Naive B cell (primary cell): ENCODE measurements around the gene SEMA6D. TPM values are rescaled to one million over a fixed set of nuclear protein-coding genes. Genes with fewer than 3 reads are reported as not detected.
"Not testable (repeated sequence)": the region's sequence is repeated elsewhere in the genome, so short reads cannot be mapped to it uniquely, and the experiment has no call there.

Source experiments
- ATAC-seq, 2 donors: fragments of 150-1000 bp; cut with Tn5 transposase; 2 replicates each; pipeline ENCODE4 v1.10.0; 2021; ENCODE audit warnings: low read depth in 2 of 2, mild to moderate bottlenecking in 2 of 2, moderate library complexity in 2 of 2
- DNase-seq: peaks from one replicate; pipeline ENCODE4 v3.0.0; 2022
- H3K27ac Mint-ChIP-seq, 6 donors: one replicate each; pipeline ENCODE4 v1.8.0; 2020 to 2022; ENCODE audit warnings: mild to moderate bottlenecking in 6 of 6, mixed read lengths in 6 of 6, moderate library complexity in 5 of 6, inconsistent platforms in 2 of 6
- H3K27me3 Mint-ChIP-seq, 3 donors: one replicate each; pipeline ENCODE4 v1.8.0; 2021 to 2022; ENCODE audit warnings: mixed read lengths in 3 of 3, mild to moderate bottlenecking in 1 of 3
- H3K36me3 Mint-ChIP-seq, 2 donors: one replicate each; pipeline ENCODE4 v1.8.0; 2020 to 2022; ENCODE audit warnings: mixed read lengths in 2 of 2, inconsistent platforms in 1 of 2, mild to moderate bottlenecking in 1 of 2
- H3K4me1 Mint-ChIP-seq, 3 donors: one replicate each; pipeline ENCODE4 v1.8.0; 2020 to 2022; ENCODE audit warnings: mixed read lengths in 3 of 3, inconsistent platforms in 1 of 3, mild to moderate bottlenecking in 1 of 3, moderate library complexity in 1 of 3
- H3K4me3 Mint-ChIP-seq, 8 donors: one replicate each; pipeline ENCODE4 v1.8.0; 2020 to 2022; ENCODE audit warnings: mild to moderate bottlenecking in 8 of 8, mixed read lengths in 8 of 8, moderate library complexity in 8 of 8, inconsistent platforms in 2 of 8
- H3K9me3 Mint-ChIP-seq, 7 donors: one replicate each; pipeline ENCODE4 v1.8.0; 2020 to 2022; ENCODE audit warnings: mixed read lengths in 7 of 7, mild to moderate bottlenecking in 5 of 7, inconsistent platforms in 2 of 7, moderate library complexity in 1 of 7
- polyA plus RNA-seq, 6 donors: library from polyadenylated mRNA; unstranded; fragments of 300-500 nt; fragmentation: Illumina TruSeq; gene quantifications; one replicate each; pipeline ENCODE4 v1.2.3, GENCODE V29; 2021; ENCODE audit warnings: low read depth in 6 of 6

SEMA6D gene
- polyA plus RNA-seq, 6 donors from 2014 or later: not detected

- Mint-ChIP-seq H3K9me3 (no peaks in the 10 kb centered on the region), H3K27ac (no peak overlapping the region), H3K4me3 (no peak overlapping the region), H3K27me3 (peaks cover 19 to 47% (median 34%) of the 10 kb centered on the region in 3 donors), H3K36me3 (no peaks in the 10 kb centered on the region), H3K4me1 (no peaks in the 10 kb centered on the region)
- ATAC-seq (no peak), DNase-seq (no peak)
Observed at GRCh38 chr15:47725051-47725450, 7.7 kb downstream of the SEMA6D start.

GRCh38 chr15:47725906-47726305 is 8.6 kb downstream of the SEMA6D start:
- DNase-seq: no peak
- H3K27me3 Mint-ChIP-seq: peaks cover 14 to 41% (median 29%) of the 10 kb centered on the region in 3 donors
- no peaks in the 10 kb centered on the region for H3K4me1 Mint-ChIP-seq
- H3K9me3 Mint-ChIP-seq: no peaks in the 10 kb centered on the region
- H3K36me3 Mint-ChIP-seq: no peaks in the 10 kb centered on the region
- H3K27ac Mint-ChIP-seq: no peak overlapping the region
- H3K4me3 Mint-ChIP-seq: no peak overlapping the region
- no peak for ATAC-seq

- Mint-ChIP-seq H3K4me1 (no peaks in the 10 kb centered on the region), H3K27me3 (peaks cover 11 to 39% (median 29%) of the 10 kb centered on the region in 3 donors), H3K27ac (peak overlapping the region in 1 of 6 donors; percentile 60), H3K4me3 (no peak overlapping the region), H3K36me3 (no peaks in the 10 kb centered on the region), H3K9me3 (no peaks in the 10 kb centered on the region)
- no peak for DNase-seq
- ATAC-seq: no peak
Observed at GRCh38 chr15:47726399-47726823, 9.1 kb downstream of the SEMA6D start.

GRCh38 chr15:47727137-47727536 is 9.8 kb downstream of the SEMA6D start:
- ATAC-seq (no peak), DNase-seq (no peak)

GRCh38 chr15:47727676-47728075 is 10.4 kb downstream of the SEMA6D start:
- Mint-ChIP-seq H3K9me3 (peaks cover 0 to under 1% (median 0%) of the 10 kb centered on the region in 7 donors), H3K4me3 (no peak overlapping the region), H3K27ac (no peak overlapping the region), H3K36me3 (no peaks in the 10 kb centered on the region), H3K4me1 (no peaks in the 10 kb centered on the region), H3K27me3 (peaks cover 5 to 26% (median 16%) of the 10 kb centered on the region in 3 donors)
- no peak for DNase-seq
- ATAC-seq: no peak

More at GRCh38 chr15:47727137-47727536, 9.8 kb downstream of the SEMA6D start:
- Mint-ChIP-seq H3K4me3 (no peak overlapping the region), H3K9me3 (no peaks in the 10 kb centered on the region), H3K27me3 (peaks cover 5 to 32% (median 22%) of the 10 kb centered on the region in 3 donors), H3K27ac (no peak overlapping the region), H3K4me1 (no peaks in the 10 kb centered on the region), H3K36me3 (no peaks in the 10 kb centered on the region)

GRCh38 chr15:47728426-47728825 is 11.1 kb downstream of the SEMA6D start:
- ATAC-seq (no peak), DNase-seq (no peak)
- no peaks in the 10 kb centered on the region for H3K36me3 Mint-ChIP-seq
- H3K27ac Mint-ChIP-seq: no peak overlapping the region
- H3K27me3 Mint-ChIP-seq: peaks cover under 1 to 19% (median 9%) of the 10 kb centered on the region in 3 donors
- peaks cover 0 to 5% (median 0%) of the 10 kb centered on the region in 7 donors for H3K9me3 Mint-ChIP-seq
- H3K4me1 Mint-ChIP-seq: no peaks in the 10 kb centered on the region
- H3K4me3 Mint-ChIP-seq: no peak overlapping the region

- no peaks in the 10 kb centered on the region for H3K36me3 Mint-ChIP-seq
- peaks cover 0 to 5% (median 0%) of the 10 kb centered on the region in 7 donors for H3K9me3 Mint-ChIP-seq
- no peaks in the 10 kb centered on the region for H3K4me1 Mint-ChIP-seq
- no peak for ATAC-seq
- H3K4me3 Mint-ChIP-seq: no peak overlapping the region
- H3K27ac Mint-ChIP-seq: no peak overlapping the region
- H3K27me3 Mint-ChIP-seq: peaks cover 0 to 14% (median 6%) of the 10 kb centered on the region in 3 donors
- DNase-seq: no peak
Observed at GRCh38 chr15:47728886-47729285, 11.6 kb downstream of the SEMA6D start.

- H3K4me3 Mint-ChIP-seq: no peak overlapping the region
- H3K4me1 Mint-ChIP-seq: no peaks in the 10 kb centered on the region
- peaks cover 0 to 6% (median 0%) of the 10 kb centered on the region in 3 donors for H3K27me3 Mint-ChIP-seq
- H3K9me3 Mint-ChIP-seq: peaks cover 0 to 5% (median 0%) of the 10 kb centered on the region in 7 donors
- ATAC-seq: no peak
- no peak overlapping the region for H3K27ac Mint-ChIP-seq
- no peak for DNase-seq
- H3K36me3 Mint-ChIP-seq: no peaks in the 10 kb centered on the region
Observed at GRCh38 chr15:47731230-47731629, 13.9 kb downstream of the SEMA6D start.

- Mint-ChIP-seq H3K36me3 (no peaks in the 10 kb centered on the region), H3K4me3 (no peak overlapping the region), H3K9me3 (peaks cover 0 to 5% (median 0%) of the 10 kb centered on the region in 7 donors), H3K27me3 (peaks cover 0 to 6% (median 0%) of the 10 kb centered on the region in 3 donors), H3K4me1 (no peaks in the 10 kb centered on the region), H3K27ac (no peak overlapping the region)
- ATAC-seq: no peak
- DNase-seq: no peak
Observed at GRCh38 chr15:47732248-47732647, 14.9 kb downstream of the SEMA6D start.

- ATAC-seq (no peak), DNase-seq (no peak)
- Mint-ChIP-seq H3K9me3 (peaks cover 0 to 5% (median 0%) of the 10 kb centered on the region in 7 donors), H3K27me3 (peaks cover 2 to 8% (median 2%) of the 10 kb centered on the region in 3 donors), H3K4me3 (no peak overlapping the region), H3K27ac (no peak overlapping the region), H3K4me1 (no peaks in the 10 kb centered on the region), H3K36me3 (no peaks in the 10 kb centered on the region)
Observed at GRCh38 chr15:47733085-47733484, 15.8 kb downstream of the SEMA6D start.

- H3K36me3 Mint-ChIP-seq: no peaks in the 10 kb centered on the region
- ATAC-seq (no peak), DNase-seq (no peak)
- H3K9me3 Mint-ChIP-seq: peaks cover 0 to 5% (median 1%) of the 10 kb centered on the region in 7 donors
- H3K4me1 Mint-ChIP-seq: peaks cover 0 to 9% (median 3%) of the 10 kb centered on the region in 3 donors
- no peak overlapping the region for H3K27ac Mint-ChIP-seq
- H3K27me3 Mint-ChIP-seq: peaks cover 5 to 17% (median 6%) of the 10 kb centered on the region in 3 donors
- no peak overlapping the region for H3K4me3 Mint-ChIP-seq
Observed at GRCh38 chr15:47736143-47736786, 19.0 kb downstream of the SEMA6D start.

- Mint-ChIP-seq H3K36me3 (no peaks in the 10 kb centered on the region), H3K27ac (no peak overlapping the region), H3K9me3 (peaks cover 0 to 5% (median 1%) of the 10 kb centered on the region in 7 donors), H3K27me3 (peaks cover 5 to 17% (median 6%) of the 10 kb centered on the region in 3 donors), H3K4me3 (no peak overlapping the region), H3K4me1 (peaks cover 0 to 9% (median 3%) of the 10 kb centered on the region in 3 donors)
- ATAC-seq: no peak
- no peak for DNase-seq
Observed at GRCh38 chr15:47737477-47737876, 20.2 kb downstream of the SEMA6D start.

GRCh38 chr15:47738144-47738825 is 21.0 kb downstream of the SEMA6D start:
- not testable (repeated sequence) for H3K4me3 Mint-ChIP-seq, H3K4me1 Mint-ChIP-seq, H3K36me3 Mint-ChIP-seq, H3K9me3 Mint-ChIP-seq, H3K27ac Mint-ChIP-seq, ATAC-seq, DNase-seq
- H3K27me3 Mint-ChIP-seq: peaks cover 5 to 17% (median 6%) of the 10 kb centered on the region in 3 donors

GRCh38 chr15:47741082-47741481 is 23.8 kb downstream of the SEMA6D start:
- peaks cover 0 to 9% (median 3%) of the 10 kb centered on the region in 3 donors for H3K4me1 Mint-ChIP-seq
- peaks cover 0 to 3% (median 1%) of the 10 kb centered on the region in 7 donors for H3K9me3 Mint-ChIP-seq
- H3K27me3 Mint-ChIP-seq: peaks cover 5 to 17% (median 6%) of the 10 kb centered on the region in 3 donors
- no peak overlapping the region for H3K4me3 Mint-ChIP-seq
- ATAC-seq (no peak), DNase-seq (no peak)
- no peak overlapping the region for H3K27ac Mint-ChIP-seq
- H3K36me3 Mint-ChIP-seq: no peaks in the 10 kb centered on the region
